DOHH2 (cell line): ENCODE data around the gene MORN3.

ENCODE experiments used
- H3F3A ChIP-seq: fragments of 200-600 bp; sonication (generic), shearing (Covaris generic); 2 replicates; pipeline ENCODE4 v1.6.0; 2016; ENCODE audit warnings: antibody characterized with exemption, mild to moderate bottlenecking; ENCODE audit not compliant: control insufficient read depth, insufficient read depth
- H3K27ac ChIP-seq: fragments of 200-600 bp; sonication (generic); 2 replicates; pipeline ENCODE4 v1.5.1; 2014; ENCODE audit warnings: low read depth, mild to moderate bottlenecking, low read length, moderate library complexity
- H3K27me3 ChIP-seq: fragments of 200-600 bp; sonication (generic); 2 replicates; pipeline ENCODE4 v1.6.1; 2014; ENCODE audit warnings: mild to moderate bottlenecking, low read length, mixed read lengths; ENCODE audit not compliant: control insufficient read depth
- H3K36me3 ChIP-seq: fragments of 200-600 bp; sonication (generic); 2 replicates; pipeline ENCODE4 v1.6.1; 2014; ENCODE audit warnings: mild to moderate bottlenecking, low read length, moderate library complexity, mixed read lengths; ENCODE audit not compliant: control insufficient read depth
- H3K4me1 ChIP-seq: fragments of 200-600 bp; sonication (generic); 2 replicates; pipeline ENCODE4 v1.6.1; 2014; ENCODE audit warnings: mild to moderate bottlenecking, low read length, mixed read lengths; ENCODE audit not compliant: control insufficient read depth
- H3K4me2 ChIP-seq: fragments of 200-600 bp; sonication (generic); 2 replicates; pipeline ENCODE4 v1.6.0; 2014; ENCODE audit warnings: mild to moderate bottlenecking, low read length, moderate library complexity
- H3K4me3 ChIP-seq: fragments of 200-600 bp; sonication (generic); 2 replicates; pipeline ENCODE4 v1.5.1; 2014; ENCODE audit warnings: mild to moderate bottlenecking, low read length, mixed read lengths
- H3K79me2 ChIP-seq: fragments of 200-600 bp; sonication (generic); 2 replicates; pipeline ENCODE4 v1.6.1; 2014; ENCODE audit warnings: mild to moderate bottlenecking, low read length, mixed read lengths; ENCODE audit not compliant: control insufficient read depth
- H3K9me2 ChIP-seq: fragments of 200-600 bp; sonication (generic); replicated peaks from 2 replicates; pipeline ENCODE4 v1.6.1; 2014; ENCODE audit warnings: mild to moderate bottlenecking, low read length, mixed read lengths; ENCODE audit not compliant: control insufficient read depth
- H3K9me3 ChIP-seq: fragments of 200-600 bp; sonication (generic); 2 replicates; pipeline ENCODE4 v1.6.1; 2014; ENCODE audit warnings: antibody characterized with exemption, low read length, mixed read lengths; ENCODE audit not compliant: control insufficient read depth, insufficient read depth
- H4K20me1 ChIP-seq: fragments of 200-600 bp; sonication (generic); 2 replicates; pipeline ENCODE4 v1.6.0; 2014; ENCODE audit warnings: low read depth, mild to moderate bottlenecking, antibody characterized with exemption, low read length, moderate library complexity; ENCODE audit not compliant: control insufficient read depth, insufficient read depth
- CTCF ChIP-seq: fragments of 200-600 bp; sonication (generic); IDR thresholded peaks from one replicate; pipeline ENCODE4 v1.5.1; 2014; ENCODE audit warnings: antibody characterized with exemption, mild to moderate bottlenecking, low read depth, low read length; ENCODE audit not compliant: poor library complexity, severe bottlenecking
- EZH2phosphoT487 ChIP-seq: fragments of 200-600 bp; sonication (generic); IDR thresholded peaks from 2 replicates; pipeline ENCODE4 v1.6.1; 2017; ENCODE audit warnings: borderline replicate concordance, mild to moderate bottlenecking, antibody characterized with exemption, low read length, moderate library complexity, mixed read lengths

MORN3 gene

GRCh38 chr12:121620333-121620891, 49.0 kb downstream of the MORN3 start:
- Histone ChIP-seq H3K36me3 (no peaks in the 10 kb centered on the region), H3K4me3 (no peak overlapping the region), H3K4me1 (peaks cover 32% of the 10 kb centered on the region), H3F3A (no peaks in the 10 kb centered on the region), H3K27me3 (no peaks in the 10 kb centered on the region), H3K27ac (no peak overlapping the region), H3K9me3 (no peaks in the 10 kb centered on the region), H3K9me2 (no peaks in the 10 kb centered on the region), H3K79me2 (no peaks in the 10 kb centered on the region), H4K20me1 (no peaks in the 10 kb centered on the region), H3K4me2 (no peak overlapping the region)
- TF ChIP-seq EZH2phosphoT487 (no peak), CTCF (no peak)

- Histone ChIP-seq H3K4me2 (peak overlapping the region; percentile 42), H3K27me3 (no peaks in the 10 kb centered on the region)
Observed at GRCh38 chr12:121618659-121619233, 50.7 kb downstream of the MORN3 start.

GRCh38 chr12:121614872-121615467, 54.5 kb downstream of the MORN3 start:
- H3K79me2 ChIP-seq: no peaks in the 10 kb centered on the region
- TF ChIP-seq EZH2phosphoT487: no peak
- no peak for TF ChIP-seq CTCF
- H3K9me3 ChIP-seq: no peaks in the 10 kb centered on the region
- no peaks in the 10 kb centered on the region for H4K20me1 ChIP-seq
- H3K36me3 ChIP-seq: no peaks in the 10 kb centered on the region
- no peaks in the 10 kb centered on the region for H3K9me2 ChIP-seq
- H3K27me3 ChIP-seq: no peaks in the 10 kb centered on the region
- H3K4me1 ChIP-seq: peaks cover 43% of the 10 kb centered on the region
- H3K4me3 ChIP-seq: no peak overlapping the region; the same call in 1 of the 2 replicates
- H3K27ac ChIP-seq: no peak overlapping the region
- peaks cover 6% of the 10 kb centered on the region; the same call in 1 of the 2 replicates for H3F3A ChIP-seq
- no peak overlapping the region for H3K4me2 ChIP-seq

More at GRCh38 chr12:121618659-121619233, 50.7 kb downstream of the MORN3 start:
- Histone ChIP-seq H3K36me3 (no peaks in the 10 kb centered on the region), H3K4me1 (peaks cover 33% of the 10 kb centered on the region), H3F3A (no peaks in the 10 kb centered on the region), H4K20me1 (no peaks in the 10 kb centered on the region), H3K4me3 (0 out of 2 replicates have a peak overlapping the region, but pooled peaks have one; percentile 35), H3K9me2 (no peaks in the 10 kb centered on the region), H3K9me3 (no peaks in the 10 kb centered on the region), H3K27ac (no peak overlapping the region), H3K79me2 (no peaks in the 10 kb centered on the region)
- TF ChIP-seq CTCF (no peak), EZH2phosphoT487 (no peak)
